Measurements from ENCODE around the gene SFT2D1.
A peak's percentile ranks its signal among the peaks of the same experiment; 100 is the strongest.

The SFT2D1 gene

GRCh38 chr6:166305562-166306117, 36.7 kb downstream of the SFT2D1 start:
- DNase-seq = no peak

DNA sequence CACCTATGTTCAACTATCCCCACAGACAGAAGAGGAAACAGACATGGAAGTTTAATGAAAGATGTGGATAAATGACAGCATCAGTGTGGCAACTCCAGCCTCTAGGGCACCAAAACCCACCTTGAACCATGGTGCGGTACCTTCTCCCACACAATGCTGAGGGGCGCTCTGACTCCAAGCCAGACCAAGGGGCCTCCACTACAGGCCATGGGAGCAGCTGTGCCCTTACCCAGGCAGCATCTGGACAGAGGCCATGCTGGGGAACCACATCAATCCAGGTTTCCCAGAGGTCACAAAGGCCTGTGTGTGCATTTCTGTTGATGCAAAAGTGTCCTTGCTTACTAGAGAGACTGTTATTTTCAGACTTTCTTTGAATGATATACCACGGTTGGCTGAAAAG, 38.2 kb downstream of the SFT2D1 start:
- no peak for DNase-seq

DNA sequence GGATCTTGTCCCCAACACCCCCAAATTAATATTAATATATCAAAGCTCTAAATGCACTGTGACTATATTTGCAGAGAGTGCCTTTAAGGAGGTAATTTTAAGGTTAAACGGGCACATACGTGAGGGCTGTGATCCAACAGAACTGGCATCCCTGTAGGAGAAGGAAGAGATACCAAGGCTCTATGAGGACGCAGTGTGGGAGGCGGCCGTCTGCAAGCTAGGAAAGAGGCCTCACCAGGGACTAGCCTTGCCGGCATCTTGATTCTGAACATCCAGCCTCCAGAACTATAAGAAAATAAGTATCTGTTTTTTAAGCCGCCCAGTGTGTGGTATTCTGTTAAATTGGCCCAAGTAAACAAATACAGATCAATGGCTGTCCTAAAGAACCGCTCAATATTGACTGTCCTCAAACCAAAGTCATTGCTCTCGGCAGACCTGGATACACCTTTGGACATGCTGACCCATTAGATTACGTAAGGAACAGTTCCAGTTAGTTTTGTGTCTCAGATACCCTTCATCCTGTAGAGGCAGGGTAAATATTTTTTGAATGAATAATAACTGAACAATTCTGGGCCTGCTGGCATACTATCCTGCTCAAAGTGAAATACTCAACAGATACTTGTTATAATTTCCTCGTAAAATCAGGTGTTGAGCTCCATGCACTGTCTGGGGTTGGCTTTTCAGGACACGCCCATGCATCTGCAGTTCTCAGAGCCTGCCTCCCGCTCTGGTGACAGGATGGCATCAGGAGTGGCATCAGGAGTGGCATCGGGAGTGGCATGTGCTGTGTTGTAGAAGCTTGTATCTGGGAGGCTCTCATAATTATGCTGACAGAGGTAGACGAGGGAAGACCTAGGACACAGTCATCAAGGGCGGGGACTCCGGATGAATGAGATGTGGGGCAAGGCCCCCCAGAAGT, 40.5 kb downstream of the SFT2D1 start:
- DNase-seq = no peak

DNA sequence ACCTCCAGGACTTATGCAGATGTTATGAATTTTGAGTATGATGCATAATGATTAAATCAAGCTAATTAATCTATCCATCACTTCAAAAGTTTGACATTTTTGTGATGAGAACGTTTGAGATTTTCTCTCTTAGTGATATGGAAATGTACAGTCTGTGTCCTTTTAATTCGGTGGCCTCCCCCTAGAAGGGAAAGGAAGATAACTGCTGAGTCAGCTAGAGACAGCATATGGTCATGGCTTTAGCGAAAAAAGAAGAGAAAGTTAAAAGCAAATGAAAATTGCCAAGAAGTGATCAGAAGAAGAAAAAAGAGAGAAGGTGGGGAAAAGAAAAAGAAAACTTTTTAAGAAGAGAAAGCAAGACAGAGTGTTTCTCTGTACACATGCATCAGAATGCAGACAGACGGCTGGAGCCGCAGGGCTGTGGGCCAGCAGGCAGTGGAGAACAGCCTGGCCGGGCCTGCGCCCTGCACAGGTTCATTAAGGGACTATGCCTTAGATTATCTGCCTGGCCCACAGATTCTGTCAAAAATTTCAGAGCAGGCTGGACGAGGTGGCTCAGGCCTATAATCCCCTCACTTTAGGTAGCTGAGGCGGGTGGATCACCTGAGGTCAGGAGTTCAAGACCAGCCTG, 41.9 kb downstream of the SFT2D1 start:
- no peak for DNase-seq

DNA sequence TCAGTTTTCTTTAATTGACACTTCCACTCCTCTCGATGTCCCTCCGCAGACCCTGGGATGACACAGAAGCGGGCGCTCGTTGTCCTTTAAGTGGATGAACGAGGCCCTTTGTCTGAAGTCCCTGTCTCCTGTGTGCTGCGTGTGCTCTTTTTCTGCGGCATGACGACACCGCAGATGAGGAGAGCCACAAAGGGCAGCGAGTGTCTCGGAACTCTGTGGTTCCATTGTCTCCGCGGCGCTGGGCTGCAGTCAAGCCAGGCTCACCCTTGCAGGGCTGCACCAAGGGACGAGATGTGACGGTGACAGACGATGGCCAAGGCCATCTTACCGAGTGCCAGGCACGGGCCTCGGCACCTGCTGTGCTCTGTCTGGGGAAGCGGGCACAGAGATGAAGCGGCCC, 44.7 kb downstream of the SFT2D1 start:
- no peak for DNase-seq

GRCh38 chr6:166296035-166296883, 46.1 kb downstream of the SFT2D1 start:
- no peak for DNase-seq

DNA sequence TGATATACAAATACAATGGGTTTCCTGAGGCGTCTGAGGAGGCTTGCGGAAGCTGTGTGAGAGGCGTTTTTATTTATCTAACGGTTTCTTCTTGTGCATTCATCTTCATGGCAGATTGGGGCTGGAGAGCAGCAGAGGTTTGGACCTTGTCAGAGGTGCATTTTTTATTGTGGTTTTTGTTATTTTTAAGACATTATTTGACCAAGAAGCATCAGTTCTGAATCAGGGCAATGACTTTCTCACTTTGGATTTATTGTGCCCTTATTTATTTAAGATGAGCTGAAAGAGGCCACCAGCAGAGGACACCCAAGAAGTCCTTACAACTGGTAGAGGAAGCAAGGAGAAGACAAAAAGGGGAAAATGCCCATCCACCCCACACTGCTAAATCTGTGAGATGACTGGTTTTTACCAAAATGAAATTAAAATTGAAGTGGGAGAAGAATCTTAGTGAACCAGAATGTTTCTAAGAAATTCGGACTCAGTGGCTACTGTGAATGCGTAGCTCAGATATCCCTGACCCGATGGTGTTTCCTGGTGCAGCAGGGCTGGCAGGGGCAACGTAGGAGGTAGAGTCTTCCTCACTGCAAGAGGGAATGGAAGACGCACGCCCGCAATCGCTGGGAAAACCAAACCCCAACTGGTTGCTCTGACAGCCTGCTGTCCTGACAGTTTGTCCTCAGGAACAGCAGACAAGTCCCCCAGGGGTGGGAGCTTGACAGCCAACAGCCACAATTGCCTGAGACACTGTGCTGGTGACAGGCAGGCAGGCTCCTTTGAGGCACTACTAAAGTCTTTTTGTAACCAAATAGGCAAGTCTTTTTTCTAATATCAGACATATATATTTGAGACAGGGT, 48.4 kb downstream of the SFT2D1 start:
- no peak for DNase-seq

- DNase-seq = no peak
Measured at GRCh38 chr6:166289207-166290060, 52.9 kb downstream of the SFT2D1 start.

GRCh38 chr6:166286839-166287271, 55.5 kb downstream of the SFT2D1 start:
- no peak for DNase-seq

DNA sequence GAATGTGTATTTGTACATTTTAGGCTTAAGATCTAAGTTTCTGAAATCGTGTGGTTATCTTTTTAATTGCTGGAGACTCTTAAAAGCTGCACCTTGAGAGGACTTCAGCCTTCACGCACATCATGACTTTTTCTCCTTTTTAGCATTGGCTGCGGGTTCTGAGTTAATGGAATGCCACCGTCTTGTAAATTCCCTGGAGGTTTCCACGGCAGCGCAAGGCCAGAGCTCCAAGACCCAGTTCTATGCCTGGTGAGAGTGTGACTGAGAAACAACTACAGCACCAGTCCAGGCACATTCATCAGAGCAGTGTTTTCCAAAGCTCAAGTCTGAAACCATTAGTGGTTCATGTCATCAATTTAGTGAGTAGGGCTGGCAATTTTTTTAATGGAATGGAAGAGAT, 57.1 kb downstream of the SFT2D1 start:
- DNase-seq = no peak

DNA sequence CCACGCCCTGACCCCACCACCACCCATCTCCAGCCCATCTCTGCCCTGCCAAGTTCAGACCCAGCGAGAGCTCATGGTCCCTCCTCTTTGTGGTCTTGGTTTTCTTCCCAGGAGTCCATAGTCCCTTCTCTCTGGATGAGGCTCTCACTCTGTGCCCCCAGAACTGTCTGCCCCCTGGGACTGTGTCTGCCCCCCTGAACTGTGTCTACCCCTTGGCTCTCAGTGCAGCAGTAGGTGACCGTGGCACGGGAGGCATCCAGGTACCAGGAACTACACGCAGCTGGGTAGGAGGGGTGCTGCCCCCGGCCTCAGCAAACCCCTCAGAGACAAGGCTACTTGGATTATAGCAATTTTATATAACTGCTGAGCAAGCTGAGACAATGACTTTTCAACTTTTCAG, 57.7 kb downstream of the SFT2D1 start:
- DNase-seq = no peak

GRCh38 chr6:166282394-166283032, 59.8 kb downstream of the SFT2D1 start:
- DNase-seq = no peak

DNA sequence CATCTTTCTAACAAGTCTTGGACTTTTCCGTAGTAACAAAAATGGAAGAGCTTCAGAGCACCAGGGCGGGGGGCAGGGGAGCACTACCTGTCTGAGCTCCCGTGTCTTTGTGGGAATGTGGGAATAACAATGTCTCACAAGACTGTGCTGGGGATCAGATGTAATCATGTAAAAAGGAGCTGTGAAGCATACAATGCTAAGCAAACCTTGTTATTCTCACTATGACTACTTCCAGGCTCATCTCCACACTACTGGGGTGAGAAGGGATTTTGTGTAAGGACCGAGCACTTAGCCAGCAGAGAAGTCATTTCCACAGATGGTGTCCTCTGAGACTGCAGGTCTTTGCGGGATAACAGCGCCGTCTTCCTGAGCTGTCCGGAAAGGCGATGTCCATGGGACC, 61.2 kb downstream of the SFT2D1 start:
- DNase-seq = no peak

- no peak for DNase-seq
Measured at GRCh38 chr6:166279393-166279679, 63.0 kb downstream of the SFT2D1 start.

DNA sequence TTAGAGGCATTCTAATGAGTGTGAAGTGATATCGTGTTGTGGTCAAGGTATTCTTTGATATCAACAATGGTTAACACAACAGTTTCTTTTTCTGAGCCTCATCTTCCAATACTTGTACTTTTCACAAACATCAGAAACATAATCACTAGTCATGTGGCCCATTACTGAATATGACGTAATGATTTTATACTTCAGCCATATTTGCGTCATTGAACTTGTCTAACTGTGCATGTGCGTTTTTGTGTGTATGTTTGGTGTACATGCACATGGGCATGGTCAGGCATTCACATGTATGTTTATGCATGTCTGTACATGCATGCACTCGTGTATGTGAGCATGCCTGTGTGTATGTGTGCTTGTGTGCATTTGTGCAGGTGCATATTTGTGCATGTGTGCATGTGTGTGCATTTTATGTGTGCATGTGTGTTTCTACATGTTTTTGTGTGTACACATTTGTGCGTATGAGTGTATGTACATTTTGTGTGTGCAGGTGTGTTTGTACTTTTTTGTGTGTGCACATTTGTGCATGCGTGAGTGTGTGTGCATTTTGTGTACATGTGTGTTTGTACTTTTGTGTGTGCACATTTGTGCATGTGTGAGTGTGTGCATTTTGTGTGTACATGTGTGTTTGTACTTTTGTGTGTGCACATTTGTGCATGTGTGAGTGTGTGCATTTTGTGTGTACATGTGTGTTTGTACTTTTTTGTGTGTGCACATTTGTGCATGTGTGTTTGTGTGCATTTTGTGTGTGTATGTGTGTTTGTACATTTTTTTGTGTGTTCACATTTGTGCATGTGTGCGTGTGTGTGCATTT, 63.6 kb downstream of the SFT2D1 start:
- DNase-seq = no peak

- no peak for DNase-seq
Measured at GRCh38 chr6:166277892-166278578, 64.3 kb downstream of the SFT2D1 start.

DNA sequence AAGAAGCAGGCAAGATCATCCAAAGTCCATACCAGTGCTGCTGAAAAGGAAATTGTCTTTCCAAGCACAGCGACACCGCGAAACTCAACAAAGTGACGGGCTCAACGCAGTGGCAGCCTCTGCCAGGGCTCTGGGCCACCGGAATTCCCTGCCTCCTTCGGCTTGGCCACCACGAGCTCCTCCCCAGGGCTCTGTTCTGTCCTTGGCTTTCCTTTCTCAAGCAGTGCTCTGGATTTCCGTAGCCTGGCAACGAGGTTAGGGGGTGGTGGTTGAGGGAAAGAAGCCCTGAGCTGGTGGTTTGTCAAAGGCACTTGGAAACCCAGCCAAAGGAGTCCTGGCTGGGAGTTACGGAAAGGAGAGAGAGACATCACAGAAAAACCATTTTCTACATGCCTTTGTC, 65.3 kb downstream of the SFT2D1 start:
- DNase-seq = no peak

GRCh38 chr6:166275714-166276166, 66.6 kb downstream of the SFT2D1 start:
- DNase-seq = peak; percentile 1 to 26

- DNase-seq = no peak
Measured at GRCh38 chr6:166274739-166275370, 67.5 kb downstream of the SFT2D1 start.

All from NCI-H2081 (cell line).